ENCODE data around the gene TMED4. TPM values are rescaled to one million over a fixed set of nuclear protein-coding genes. Genes with fewer than 3 reads are reported as not detected.
A peak's percentile ranks its signal among the peaks of the same experiment; 100 is the strongest.

TMED4 gene
- total and polyA plus RNA-seq, 2 of the 13 experiments (the other 11 are each of a cell fraction or from before 2014, with no cell fraction given) = 81.4 to 109 TPM

DNA sequence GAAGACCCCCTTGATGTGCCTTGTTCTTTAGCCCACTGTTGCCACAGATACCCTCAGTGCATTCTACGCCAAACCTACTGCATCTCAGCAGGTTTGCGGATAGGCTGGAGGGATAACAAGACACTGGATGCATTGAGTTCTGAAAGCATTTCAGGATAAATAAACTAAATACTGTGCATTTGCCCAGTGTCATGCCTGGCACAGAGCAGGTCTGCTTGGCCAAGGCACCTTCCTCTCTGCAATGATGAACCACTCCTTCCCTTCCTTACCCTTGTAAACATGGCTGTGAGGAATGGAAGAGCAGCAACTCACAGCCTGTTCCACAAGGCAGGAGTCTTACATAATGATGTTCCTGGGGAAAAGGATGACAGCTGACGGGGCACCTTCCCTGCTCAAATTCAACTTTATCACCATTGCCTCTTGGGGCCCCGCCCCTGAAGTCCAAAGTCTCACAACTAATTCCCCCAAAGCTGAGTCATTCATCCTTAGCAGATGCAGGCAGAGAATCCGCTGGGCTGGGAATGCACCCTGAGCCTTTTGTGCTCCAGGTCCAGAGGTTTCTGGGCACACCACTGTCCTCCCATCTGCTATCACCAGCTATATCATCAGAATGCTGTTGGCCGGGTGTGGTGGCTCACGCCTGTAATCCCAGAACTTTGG lies 19.9 kb downstream of the TMED4 start (continued):
- no peak for TF ChIP-seq ZNF451 (CRISPR knock-in tag; IDR thresholded peaks at IDR 0.05)
- no peak for TF ChIP-seq RFX5 (IDR thresholded peaks at IDR 0.05; ENCODE audit: low read depth, low read length)
- TF ChIP-seq, protein P1, sequence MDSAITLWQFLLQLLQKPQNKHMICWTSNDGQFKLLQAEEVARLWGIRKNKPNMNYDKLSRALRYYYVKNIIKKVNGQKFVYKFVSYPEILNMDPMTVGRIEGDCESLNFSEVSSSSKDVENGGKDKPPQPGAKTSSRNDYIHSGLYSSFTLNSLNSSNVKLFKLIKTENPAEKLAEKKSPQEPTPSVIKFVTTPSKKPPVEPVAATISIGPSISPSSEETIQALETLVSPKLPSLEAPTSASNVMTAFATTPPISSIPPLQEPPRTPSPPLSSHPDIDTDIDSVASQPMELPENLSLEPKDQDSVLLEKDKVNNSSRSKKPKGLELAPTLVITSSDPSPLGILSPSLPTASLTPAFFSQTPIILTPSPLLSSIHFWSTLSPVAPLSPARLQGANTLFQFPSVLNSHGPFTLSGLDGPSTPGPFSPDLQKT (CRISPR knock-in tag; IDR thresholded peaks at IDR 0.05; ENCODE audit: borderline replicate concordance) = no peak
- no peak for TF ChIP-seq RARG (CRISPR knock-in tag; IDR thresholded peaks at IDR 0.05; ENCODE audit: low read depth)
- TF ChIP-seq ZNF782 (CRISPR knock-in tag; IDR thresholded peaks at IDR 0.05; ENCODE audit: borderline replicate concordance) = no peak
- peak; percentile 56; the same call in 1 of the 2 replicates for TF ChIP-seq SPEN (CRISPR knock-in tag; IDR thresholded peaks at IDR 0.05; ENCODE audit: low read depth)
- TF ChIP-seq MAZ (IDR thresholded peaks at IDR 0.05; ENCODE audit: borderline replicate concordance, low read depth, low read length) = no peak
- TF ChIP-seq MAZ (CRISPR knock-in tag; IDR thresholded peaks at IDR 0.05; ENCODE audit: low read depth) = no peak
- 0 out of 2 replicates have a peak, but pooled peaks have one; percentile 16 for TF ChIP-seq ZNF629 (CRISPR knock-in tag; conservative IDR thresholded peaks at IDR 0.05)
- no peak for TF ChIP-seq ZNF34 (CRISPR knock-in tag; IDR thresholded peaks at IDR 0.05; ENCODE audit: borderline replicate concordance)
- no peak for TF ChIP-seq ZNF510 (CRISPR knock-in tag; IDR thresholded peaks at IDR 0.05; ENCODE audit: low read depth)
- TF ChIP-seq, protein P2, sequence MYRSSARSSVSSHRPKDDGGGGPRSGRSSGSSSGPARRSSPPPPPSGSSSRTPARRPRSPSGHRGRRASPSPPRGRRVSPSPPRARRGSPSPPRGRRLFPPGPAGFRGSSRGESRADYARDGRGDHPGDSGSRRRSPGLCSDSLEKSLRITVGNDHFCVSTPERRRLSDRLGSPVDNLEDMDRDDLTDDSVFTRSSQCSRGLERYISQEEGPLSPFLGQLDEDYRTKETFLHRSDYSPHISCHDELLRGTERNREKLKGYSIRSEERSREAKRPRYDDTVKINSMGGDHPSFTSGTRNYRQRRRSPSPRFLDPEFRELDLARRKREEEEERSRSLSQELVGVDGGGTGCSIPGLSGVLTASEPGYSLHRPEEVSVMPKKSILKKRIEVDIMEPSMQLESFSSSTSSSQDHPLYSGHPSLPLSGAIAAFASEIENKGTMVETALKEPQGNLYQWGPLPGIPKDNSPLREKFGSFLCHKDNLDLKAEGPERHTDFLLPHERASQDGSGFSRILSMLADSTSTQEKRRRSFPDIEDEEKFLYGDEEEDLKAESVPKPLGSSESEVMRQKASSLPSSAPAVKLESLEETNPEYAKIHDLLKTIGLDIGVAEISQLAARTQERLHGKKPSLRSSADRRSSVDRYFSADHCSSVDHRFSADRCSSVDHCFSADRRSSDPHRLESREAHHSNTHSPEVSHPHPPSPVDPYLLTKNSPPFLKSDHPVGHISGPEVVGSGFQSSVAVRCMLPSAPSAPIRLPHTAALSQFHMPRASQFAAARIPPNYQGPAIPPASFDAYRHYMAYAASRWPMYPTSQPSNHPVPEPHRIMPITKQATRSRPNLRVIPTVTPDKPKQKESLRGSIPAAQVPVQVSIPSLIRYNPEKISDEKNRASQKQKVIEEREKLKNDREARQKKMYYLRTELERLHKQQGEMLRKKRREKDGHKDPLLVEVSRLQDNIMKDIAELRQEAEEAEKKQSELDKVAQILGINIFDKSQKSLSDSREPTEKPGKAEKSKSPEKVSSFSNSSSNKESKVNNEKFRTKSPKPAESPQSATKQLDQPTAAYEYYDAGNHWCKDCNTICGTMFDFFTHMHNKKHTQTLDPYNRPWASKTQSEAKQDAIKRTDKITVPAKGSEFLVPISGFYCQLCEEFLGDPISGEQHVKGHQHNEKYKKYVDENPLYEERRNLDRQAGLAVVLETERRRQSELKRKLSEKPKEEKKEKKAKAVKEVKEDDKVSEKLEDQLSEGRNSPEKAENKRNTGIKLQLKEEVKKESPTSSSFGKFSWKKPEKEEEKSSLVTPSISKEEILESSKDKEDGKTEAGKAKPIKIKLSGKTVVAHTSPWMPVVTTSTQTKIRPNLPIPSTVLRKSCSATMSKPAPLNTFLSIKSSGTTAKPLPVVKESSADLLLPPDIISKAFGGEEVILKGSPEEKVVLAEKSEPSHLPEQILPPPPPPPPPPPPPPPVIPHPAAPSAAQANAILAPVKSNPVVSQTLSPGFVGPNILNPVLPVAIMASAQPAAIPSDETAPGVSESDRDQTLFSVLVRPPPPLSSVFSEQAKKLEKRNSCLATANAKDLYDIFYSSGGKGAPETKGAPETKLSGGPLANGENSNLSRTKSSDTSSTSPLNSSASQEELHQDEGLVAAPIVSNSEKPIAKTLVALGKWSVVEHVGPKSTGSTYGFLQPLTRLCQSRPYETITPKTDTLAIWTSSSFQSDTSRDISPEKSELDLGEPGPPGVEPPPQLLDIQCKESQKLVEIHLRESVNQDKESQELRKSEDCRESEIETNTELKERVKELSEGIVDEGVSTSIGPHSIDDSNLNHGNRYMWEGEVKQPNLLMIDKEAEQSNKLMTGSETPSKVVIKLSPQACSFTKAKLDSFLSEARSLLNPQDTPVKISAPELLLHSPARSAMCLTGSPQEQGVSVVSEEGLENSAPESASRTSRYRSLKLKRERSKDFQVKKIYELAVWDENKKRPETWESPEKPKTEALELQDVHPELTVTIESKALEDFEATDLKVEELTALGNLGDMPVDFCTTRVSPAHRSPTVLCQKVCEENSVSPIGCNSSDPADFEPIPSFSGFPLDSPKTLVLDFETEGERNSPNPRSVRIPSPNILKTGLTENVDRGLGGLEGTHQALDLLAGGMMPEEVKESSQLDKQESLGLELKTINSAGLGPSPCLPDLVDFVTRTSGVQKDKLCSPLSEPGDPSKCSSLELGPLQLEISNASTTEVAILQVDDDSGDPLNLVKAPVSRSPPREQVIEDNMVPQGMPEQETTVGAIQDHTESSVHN (CRISPR knock-in tag; IDR thresholded peaks at IDR 0.05) = no peak
- no peak for TF ChIP-seq REL (CRISPR knock-in tag; conservative IDR thresholded peaks at IDR 0.05)
- no peak for TF ChIP-seq ZNF781 (CRISPR knock-in tag; IDR thresholded peaks at IDR 0.05; ENCODE audit: borderline replicate concordance, not compliant biosample characterization)
- peak; percentile 89 for TF ChIP-seq PITX1 (CRISPR knock-in tag; IDR thresholded peaks at IDR 0.05)
- TF ChIP-seq MED8 (CRISPR knock-in tag; IDR thresholded peaks at IDR 0.05; ENCODE audit: insufficient replicate concordance) = no peak
- TF ChIP-seq, protein P3, sequence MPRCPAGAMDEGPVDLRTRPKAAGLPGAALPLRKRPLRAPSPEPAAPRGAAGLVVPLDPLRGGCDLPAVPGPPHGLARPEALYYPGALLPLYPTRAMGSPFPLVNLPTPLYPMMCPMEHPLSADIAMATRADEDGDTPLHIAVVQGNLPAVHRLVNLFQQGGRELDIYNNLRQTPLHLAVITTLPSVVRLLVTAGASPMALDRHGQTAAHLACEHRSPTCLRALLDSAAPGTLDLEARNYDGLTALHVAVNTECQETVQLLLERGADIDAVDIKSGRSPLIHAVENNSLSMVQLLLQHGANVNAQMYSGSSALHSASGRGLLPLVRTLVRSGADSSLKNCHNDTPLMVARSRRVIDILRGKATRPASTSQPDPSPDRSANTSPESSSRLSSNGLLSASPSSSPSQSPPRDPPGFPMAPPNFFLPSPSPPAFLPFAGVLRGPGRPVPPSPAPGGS (CRISPR knock-in tag; IDR thresholded peaks at IDR 0.05) = no peak
- no peak for TF ChIP-seq ATM (IDR thresholded peaks at IDR 0.05; ENCODE audit: borderline replicate concordance)
